OCI-LY1 (cell line): Measurements from ENCODE around the gene DOCK4.

Source experiments
- EZH2 ChIP-seq: fragments of 200-600 bp; sonication (generic), shearing (Covaris generic); IDR thresholded peaks from 2 replicates; pipeline ENCODE4 v1.8.0; 2017; ENCODE audit warnings: borderline replicate concordance, mixed run types, mild to moderate bottlenecking, antibody characterized with exemption, low read length, moderate library complexity, mixed read lengths
- TF ChIP-seq, protein P1 (sequence below): fragments of 200-600 bp; sonication (generic), shearing (Covaris generic); IDR thresholded peaks from 2 replicates; pipeline ENCODE4 v1.5.1; 2017; ENCODE audit warnings: mild to moderate bottlenecking, antibody characterized with exemption, low read length, moderate library complexity, mixed read lengths

DNA sequence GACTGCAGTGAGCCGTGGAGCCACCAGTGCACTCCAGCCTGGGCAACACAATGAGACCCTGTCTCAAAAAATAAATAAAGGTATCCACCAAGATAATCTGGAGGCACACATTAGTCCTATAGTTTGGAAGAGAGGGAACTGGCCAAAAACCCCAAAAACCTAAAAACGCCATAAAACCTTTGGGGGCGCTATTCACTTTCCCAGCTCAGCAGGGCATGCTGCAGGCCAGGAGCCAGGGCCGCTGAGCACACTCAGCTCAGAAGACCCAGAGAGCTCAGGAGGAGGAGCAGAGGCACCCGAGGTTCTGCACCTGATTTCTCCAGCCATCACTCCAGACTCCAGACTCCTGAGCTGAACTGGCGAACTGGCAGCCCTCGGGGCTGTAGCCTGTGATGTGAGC, 476.7 kb downstream of the DOCK4 start:
- no peak for TF ChIP-seq EZH2
- TF ChIP-seq, protein P1, sequence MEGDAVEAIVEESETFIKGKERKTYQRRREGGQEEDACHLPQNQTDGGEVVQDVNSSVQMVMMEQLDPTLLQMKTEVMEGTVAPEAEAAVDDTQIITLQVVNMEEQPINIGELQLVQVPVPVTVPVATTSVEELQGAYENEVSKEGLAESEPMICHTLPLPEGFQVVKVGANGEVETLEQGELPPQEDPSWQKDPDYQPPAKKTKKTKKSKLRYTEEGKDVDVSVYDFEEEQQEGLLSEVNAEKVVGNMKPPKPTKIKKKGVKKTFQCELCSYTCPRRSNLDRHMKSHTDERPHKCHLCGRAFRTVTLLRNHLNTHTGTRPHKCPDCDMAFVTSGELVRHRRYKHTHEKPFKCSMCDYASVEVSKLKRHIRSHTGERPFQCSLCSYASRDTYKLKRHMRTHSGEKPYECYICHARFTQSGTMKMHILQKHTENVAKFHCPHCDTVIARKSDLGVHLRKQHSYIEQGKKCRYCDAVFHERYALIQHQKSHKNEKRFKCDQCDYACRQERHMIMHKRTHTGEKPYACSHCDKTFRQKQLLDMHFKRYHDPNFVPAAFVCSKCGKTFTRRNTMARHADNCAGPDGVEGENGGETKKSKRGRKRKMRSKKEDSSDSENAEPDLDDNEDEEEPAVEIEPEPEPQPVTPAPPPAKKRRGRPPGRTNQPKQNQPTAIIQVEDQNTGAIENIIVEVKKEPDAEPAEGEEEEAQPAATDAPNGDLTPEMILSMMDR: peak; percentile 49
